ENCODE data around the gene TXNL4B. TPM values are rescaled to one million over a fixed set of nuclear protein-coding genes. Genes with fewer than 3 reads are reported as not detected.

The TXNL4B gene
- total and polyA plus RNA-seq, 2 donors (not counting 1 experiment from before 2014, with no cell fraction given), result 9.9 to 16.1 TPM

DNA sequence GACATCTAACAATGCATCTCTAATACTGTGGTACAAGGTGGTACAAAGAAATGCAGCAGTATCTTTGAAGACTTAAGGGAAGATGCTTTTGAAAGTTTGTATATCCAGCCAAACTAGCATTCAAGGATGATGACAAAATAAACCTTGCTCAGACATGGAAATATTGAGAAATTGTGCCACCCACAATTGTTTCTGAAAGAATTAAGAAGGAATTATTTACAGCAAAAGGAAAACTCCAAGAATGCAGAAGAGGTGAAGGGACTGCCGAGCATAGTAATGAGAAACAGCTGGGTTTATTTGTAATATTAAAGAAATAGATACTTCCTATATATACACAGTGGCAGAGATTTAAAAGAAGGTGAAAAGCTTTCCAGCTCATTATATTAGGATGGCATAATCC is 49.1 kb upstream of the TXNL4B start:
- no peak overlapping the region for H3K4me3 ChIP-seq (ENCODE audit: control extremely low read depth in 1 of 5, extremely low read depth in 1 of 5, insufficient read depth in 1 of 5, low read depth in 2 of 5, low read length in 4 of 5)
- DNase-seq (no peak), ATAC-seq (ENCODE audit: low read depth) (no peak)
- no peak overlapping the region for H3K27ac ChIP-seq (ENCODE audit: low read length in 2 of 2)
- Mint-ChIP-seq H3K4me1 (peaks cover 3% of the 10 kb centered on the region), H3K27ac (no peak overlapping the region), H3K9me3 (ENCODE audit: insufficient read depth) (peaks cover 2% of the 10 kb centered on the region), H3K4me3 (no peak overlapping the region), H3K27me3 (no peaks in the 10 kb centered on the region)
- H3K9me3 ChIP-seq (ENCODE audit: control extremely low read depth in 1 of 3, control insufficient read depth in 2 of 3, insufficient read depth in 1 of 3, low read length in 2 of 3), result no peaks in the 10 kb centered on the region
- no peaks in the 10 kb centered on the region for H3K79me2 ChIP-seq (ENCODE audit: control insufficient read depth, insufficient read depth, low read length)
- no peaks in the 10 kb centered on the region for H3K36me3 ChIP-seq (replicated peaks in 1 of 2; ENCODE audit: control extremely low read depth in 1 of 2, control insufficient read depth in 1 of 2, extremely low read depth in 1 of 2, insufficient read depth in 2 of 2, low read length in 1 of 2)
- H4K20me1 ChIP-seq (ENCODE audit: control insufficient read depth, insufficient read depth, low read length, poor library complexity, severe bottlenecking), result no peaks in the 10 kb centered on the region
- TF ChIP-seq, protein P1, sequence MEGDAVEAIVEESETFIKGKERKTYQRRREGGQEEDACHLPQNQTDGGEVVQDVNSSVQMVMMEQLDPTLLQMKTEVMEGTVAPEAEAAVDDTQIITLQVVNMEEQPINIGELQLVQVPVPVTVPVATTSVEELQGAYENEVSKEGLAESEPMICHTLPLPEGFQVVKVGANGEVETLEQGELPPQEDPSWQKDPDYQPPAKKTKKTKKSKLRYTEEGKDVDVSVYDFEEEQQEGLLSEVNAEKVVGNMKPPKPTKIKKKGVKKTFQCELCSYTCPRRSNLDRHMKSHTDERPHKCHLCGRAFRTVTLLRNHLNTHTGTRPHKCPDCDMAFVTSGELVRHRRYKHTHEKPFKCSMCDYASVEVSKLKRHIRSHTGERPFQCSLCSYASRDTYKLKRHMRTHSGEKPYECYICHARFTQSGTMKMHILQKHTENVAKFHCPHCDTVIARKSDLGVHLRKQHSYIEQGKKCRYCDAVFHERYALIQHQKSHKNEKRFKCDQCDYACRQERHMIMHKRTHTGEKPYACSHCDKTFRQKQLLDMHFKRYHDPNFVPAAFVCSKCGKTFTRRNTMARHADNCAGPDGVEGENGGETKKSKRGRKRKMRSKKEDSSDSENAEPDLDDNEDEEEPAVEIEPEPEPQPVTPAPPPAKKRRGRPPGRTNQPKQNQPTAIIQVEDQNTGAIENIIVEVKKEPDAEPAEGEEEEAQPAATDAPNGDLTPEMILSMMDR (IDR thresholded peaks at IDR 0.05), result no peak
- TF ChIP-seq EZH2 (IDR thresholded peaks at IDR 0.05; ENCODE audit: borderline replicate concordance, insufficient read depth, low read depth, low read length, poor library complexity, severe bottlenecking), result no peak
- POLR2A ChIA-PET, result no interaction called here
- intact Hi-C loops (cut with micrococcal nuclease), result no loop called here
- H2AFZ ChIP-seq (ENCODE audit: insufficient read depth, low read depth, low read length, poor library complexity, severe bottlenecking), result no peak overlapping the region
- H3K4me2 ChIP-seq (replicated peaks; ENCODE audit: low read depth, low read length, poor library complexity, severe bottlenecking), result no peak overlapping the region
- WGBS (ENCODE audit: insufficient coverage), result no CpG with 5 or more reads among the region's 1 CpG
- no peak overlapping the region for H3K9ac ChIP-seq (ENCODE audit: low read length)
- CTCF ChIA-PET, result no interaction called here
- no peaks in the 10 kb centered on the region for H3K27me3 ChIP-seq (replicated peaks in 1 of 4; ENCODE audit: control extremely low read depth in 1 of 4, control insufficient read depth in 3 of 4, insufficient read depth in 4 of 4, low read length in 3 of 4)
- no peaks in the 10 kb centered on the region for H3K4me1 ChIP-seq (ENCODE audit: control insufficient read depth in 2 of 2, insufficient read depth in 2 of 2, low read length in 2 of 2)

DNA sequence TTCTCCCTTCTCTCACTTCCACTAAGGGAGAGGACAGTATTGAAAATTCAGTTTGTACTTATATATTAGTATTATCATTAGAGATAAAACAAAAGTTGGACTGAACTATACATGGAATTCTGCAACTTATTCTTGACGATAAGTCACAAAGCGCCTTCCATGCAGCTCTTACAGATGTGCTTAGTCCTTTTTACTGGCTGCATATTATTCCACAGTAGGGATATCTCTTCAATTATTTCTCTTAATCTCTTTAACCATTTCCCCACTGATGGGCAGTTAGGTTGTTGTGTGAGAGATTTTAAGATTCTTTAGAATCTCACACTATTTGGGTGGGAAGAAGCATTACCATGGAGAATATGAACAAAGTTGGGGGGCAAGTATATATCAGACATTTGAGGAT is 46.5 kb upstream of the TXNL4B start:
- Histone ChIP-seq H3K4me2 (replicated peaks; ENCODE audit: low read depth, low read length, poor library complexity, severe bottlenecking) (no peak overlapping the region), H3K27me3 (replicated peaks in 1 of 4; ENCODE audit: control extremely low read depth in 1 of 4, control insufficient read depth in 3 of 4, insufficient read depth in 4 of 4, low read length in 3 of 4) (no peaks in the 10 kb centered on the region), H4K20me1 (ENCODE audit: control insufficient read depth, insufficient read depth, low read length, poor library complexity, severe bottlenecking) (no peaks in the 10 kb centered on the region), H3K9me3 (ENCODE audit: control extremely low read depth in 1 of 3, control insufficient read depth in 2 of 3, insufficient read depth in 1 of 3, low read length in 2 of 3) (no peaks in the 10 kb centered on the region), H3K4me3 (ENCODE audit: control extremely low read depth in 1 of 5, extremely low read depth in 1 of 5, insufficient read depth in 1 of 5, low read depth in 2 of 5, low read length in 4 of 5) (no peak overlapping the region), H3K9ac (ENCODE audit: low read length) (no peak overlapping the region), H3K79me2 (ENCODE audit: control insufficient read depth, insufficient read depth, low read length) (no peaks in the 10 kb centered on the region), H3K27ac (ENCODE audit: low read length in 2 of 2) (no peak overlapping the region), H2AFZ (ENCODE audit: insufficient read depth, low read depth, low read length, poor library complexity, severe bottlenecking) (no peak overlapping the region), H3K36me3 (replicated peaks in 1 of 2; ENCODE audit: control extremely low read depth in 1 of 2, control insufficient read depth in 1 of 2, extremely low read depth in 1 of 2, insufficient read depth in 2 of 2, low read length in 1 of 2) (no peaks in the 10 kb centered on the region), H3K4me1 (ENCODE audit: control insufficient read depth in 2 of 2, insufficient read depth in 2 of 2, low read length in 2 of 2) (no peaks in the 10 kb centered on the region)
- Mint-ChIP-seq H3K27ac (no peak overlapping the region), H3K4me3 (no peak overlapping the region), H3K4me1 (no peaks in the 10 kb centered on the region), H3K9me3 (ENCODE audit: insufficient read depth) (no peaks in the 10 kb centered on the region), H3K27me3 (no peaks in the 10 kb centered on the region)
- ATAC-seq (ENCODE audit: low read depth) (no peak), DNase-seq (no peak)
- TF ChIP-seq, protein P1 (IDR thresholded peaks at IDR 0.05), result no peak
- TF ChIP-seq EZH2 (IDR thresholded peaks at IDR 0.05; ENCODE audit: borderline replicate concordance, insufficient read depth, low read depth, low read length, poor library complexity, severe bottlenecking), result no peak
- no CpG with 5 or more reads among the region's 2 CpGs for WGBS (ENCODE audit: insufficient coverage)
- ChIA-PET CTCF (interaction anchor here (1.5 kb wide), 1 partner anchor 15 kb away, joined by 4 read pairs; no protein-coding TSS in a partner anchor), POLR2A (no interaction called here)
- intact Hi-C loops (cut with micrococcal nuclease), result no loop called here
